Activated effector memory CD4-positive, alpha-beta T cell treated with Interleukin-2 at 50 U/mL for 16 hours (primary cell): ENCODE measurements around the gene CPLX3.
A peak's percentile ranks its signal among the peaks of the same experiment; 100 is the strongest.
"Not testable (repeated sequence)": the region's sequence is repeated elsewhere in the genome, so short reads cannot be mapped to it uniquely, and the experiment has no call there.

Experiments
- DNase-seq: peaks from one replicate; pipeline ENCODE4 v3.0.0-alpha.2; 2020

The CPLX3 gene, protein sequence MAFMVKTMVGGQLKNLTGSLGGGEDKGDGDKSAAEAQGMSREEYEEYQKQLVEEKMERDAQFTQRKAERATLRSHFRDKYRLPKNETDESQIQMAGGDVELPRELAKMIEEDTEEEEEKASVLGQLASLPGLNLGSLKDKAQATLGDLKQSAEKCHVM

DNA sequence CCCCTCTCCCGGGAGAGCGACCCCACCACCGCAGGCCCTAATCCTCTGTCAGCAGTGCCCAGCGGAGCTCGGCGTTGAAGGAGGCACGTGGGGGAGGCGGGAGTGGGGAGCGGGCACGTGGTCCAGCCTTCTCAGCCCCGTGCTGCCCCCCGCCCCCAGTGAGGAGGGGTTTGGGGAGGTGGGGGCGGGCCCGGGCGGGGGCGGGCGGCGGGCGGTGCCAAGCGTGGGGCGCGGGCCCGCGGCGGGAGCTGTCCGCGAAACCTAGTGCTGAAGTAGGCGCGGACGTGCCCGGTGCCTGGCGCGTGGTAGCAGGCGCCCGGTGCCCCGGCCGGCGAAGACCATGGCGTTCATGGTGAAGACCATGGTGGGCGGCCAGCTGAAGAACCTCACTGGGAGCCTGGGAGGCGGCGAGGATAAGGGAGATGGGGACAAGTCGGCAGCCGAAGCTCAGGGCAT lies at the start of gene CPLX3:
CPLX3 (plus strand) TSS at position 264 of the 456 bp plus-strand sequence; CDS start at position 341, 77 bp downstream.
- DNase-seq = peak; percentile 37

DNA sequence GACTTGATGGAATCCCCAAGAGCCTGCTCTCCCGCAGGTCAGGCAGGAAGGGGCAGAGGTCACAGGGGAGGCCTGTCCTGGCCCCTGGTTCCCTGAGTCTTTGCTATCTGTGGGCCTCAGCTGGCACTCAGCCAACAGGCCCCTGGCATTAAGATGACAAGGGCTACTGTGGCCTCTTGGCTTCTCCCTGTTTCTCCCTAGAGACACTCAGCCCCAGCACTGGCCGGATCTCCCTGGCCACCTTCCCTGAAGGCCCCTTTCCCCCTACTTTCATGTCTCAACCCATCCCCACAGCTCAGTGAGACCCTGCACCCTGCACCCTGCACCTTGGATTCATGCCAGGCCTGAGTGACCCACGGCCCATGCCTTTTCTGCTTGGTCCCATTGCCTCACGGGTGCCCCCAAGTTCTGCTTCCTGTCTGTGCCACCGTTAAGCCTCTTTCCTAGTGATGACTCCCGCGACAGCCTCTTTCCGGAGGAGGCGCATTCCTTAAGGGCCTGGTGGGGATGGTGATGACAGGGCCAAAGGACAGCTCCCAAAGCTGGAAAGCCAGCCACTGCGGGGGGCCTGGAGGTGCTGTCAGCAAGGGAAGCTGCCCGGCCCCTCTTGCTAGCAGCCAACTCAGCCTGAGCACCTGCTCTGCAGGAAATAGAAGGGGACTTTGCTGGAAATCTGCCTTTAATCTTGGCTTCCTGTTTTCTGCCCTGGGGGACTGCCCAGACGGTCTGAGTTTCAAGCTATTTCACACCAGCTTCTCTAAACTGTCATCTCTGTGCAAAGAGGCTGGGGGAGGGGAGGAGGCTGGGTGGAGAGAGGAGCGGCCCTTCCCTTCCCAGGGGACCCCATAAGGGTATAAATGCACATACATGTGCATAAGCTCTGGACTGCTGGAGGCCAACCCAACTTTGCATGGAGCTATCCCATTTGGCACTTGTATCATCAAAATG lies 49.3 kb upstream of the CPLX3 start:
- DNase-seq = no peak

DNA sequence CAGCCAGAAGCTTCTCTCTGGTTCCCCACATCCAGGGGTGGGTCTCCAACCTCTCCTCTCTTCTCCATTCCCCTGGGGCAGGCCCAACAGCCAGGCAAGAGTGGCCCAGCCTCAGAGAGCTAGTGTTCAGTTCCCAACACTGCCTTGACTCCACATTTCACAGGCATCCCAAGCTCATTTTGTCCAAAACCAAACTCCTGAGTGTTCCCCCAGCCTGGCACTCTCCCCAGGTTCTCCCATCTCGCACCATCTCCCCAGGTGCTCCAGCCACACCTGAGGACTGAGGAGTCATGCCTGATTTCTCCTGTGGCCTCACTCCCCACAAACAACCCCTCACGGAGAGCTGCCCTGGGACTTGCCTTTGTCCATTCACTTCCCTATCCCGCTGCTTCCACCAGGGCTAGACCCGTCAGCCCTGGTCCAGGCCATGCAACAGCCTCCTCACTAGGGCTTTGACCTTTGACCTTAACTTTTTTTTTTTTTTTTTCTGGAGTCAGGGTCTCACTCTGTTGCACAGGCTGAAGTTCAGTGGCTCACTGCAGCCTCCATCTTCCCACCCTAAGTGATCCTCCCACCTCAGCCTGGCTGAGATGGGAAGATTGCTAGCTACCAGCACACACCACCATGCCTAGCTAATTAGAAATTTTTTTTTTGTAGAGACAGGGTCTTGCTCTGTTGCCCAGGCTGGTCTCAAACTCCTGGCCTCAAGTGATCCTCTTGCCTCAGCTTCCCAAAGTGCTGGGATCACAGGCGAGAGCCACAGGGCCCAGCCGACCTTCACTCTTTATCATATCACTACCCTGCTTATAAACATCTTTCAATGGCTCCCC lies 48.4 kb upstream of the CPLX3 start:
- DNase-seq = no peak

DNA sequence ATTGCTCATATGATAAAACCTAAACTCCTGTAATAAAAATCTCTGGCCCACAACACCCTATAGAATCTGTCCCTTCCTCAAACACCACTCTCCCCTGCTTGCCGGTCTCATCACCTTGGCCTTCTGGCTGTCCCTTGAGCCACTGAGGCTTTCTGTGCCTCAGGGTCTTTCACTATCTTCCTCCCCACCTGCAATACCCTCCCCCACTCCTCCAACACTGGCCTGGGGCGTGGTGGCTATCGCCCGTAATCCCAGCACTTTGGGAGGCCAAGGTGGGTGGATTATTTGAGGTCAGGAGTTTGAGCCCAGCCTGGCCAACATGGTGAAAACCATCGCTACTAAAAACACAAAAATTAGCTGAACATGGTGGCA lies 47.8 kb upstream of the CPLX3 start:
- no peak for DNase-seq

DNA sequence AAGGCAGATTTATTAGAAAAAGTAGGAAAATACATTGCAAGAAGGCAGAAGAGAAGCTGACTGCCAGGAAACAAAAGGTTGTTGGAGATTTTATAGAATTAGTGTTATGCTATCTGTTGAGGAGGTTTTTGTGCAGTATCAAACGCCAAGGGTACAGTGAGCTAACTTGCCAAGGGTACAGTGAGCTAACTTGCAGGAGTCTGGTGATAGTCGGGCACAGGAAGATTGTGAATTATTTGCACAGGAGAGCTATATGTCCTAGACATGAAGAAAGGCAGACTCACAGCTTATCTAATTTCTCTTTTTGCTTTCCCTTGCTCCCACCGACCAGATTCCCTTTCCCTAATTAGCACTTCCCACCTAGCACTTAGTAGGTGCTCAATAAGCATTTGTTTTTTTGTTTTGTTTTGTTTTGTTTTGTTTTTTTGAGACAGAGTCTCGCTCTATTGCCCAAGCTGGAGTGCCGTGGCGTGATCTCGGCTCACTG lies 47.2 kb upstream of the CPLX3 start:
- no peak for DNase-seq

DNA sequence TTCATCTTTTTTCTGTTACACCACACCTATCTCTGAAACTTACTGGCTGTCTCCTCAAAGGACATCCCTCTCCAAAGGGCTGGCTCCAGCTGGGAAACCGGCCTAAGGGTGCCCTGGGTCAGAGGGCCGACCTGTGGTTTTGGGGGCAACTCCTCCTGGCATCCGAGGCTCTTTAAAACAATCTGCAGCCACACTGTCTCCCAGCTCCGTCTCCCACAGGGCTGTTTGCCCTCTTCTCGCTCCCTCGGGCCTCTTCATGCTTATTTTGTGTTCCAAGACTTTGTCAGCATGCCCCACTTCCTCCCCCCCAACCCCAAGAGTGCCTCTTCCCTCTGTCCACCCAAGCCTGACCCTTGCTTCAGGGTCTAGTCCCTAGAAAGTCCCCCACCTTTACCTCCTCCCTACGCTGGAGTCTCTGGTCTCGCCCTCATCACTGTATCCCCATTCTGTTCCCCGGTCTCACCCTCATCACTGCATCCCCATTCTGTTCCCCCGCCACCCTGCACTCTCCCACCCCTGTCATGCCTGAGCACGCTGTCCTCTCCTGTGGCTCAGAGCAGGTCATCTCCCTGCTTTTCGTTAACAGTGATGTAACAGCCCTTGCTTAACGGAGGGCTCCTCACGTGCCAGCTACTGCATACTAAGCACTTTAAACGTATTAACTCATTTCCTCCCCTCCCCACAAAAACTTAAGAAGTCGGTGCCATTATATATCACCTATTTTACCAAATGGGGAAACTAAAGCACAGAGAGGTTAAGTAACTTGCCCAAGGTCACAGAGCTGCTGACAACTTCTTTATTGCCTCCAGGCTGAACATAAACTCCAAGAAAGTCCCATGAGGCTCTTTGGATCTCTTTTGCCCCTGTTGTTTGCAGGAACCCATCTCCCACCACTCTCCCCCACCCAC lies 45.6 kb upstream of the CPLX3 start:
- no peak for DNase-seq

DNA sequence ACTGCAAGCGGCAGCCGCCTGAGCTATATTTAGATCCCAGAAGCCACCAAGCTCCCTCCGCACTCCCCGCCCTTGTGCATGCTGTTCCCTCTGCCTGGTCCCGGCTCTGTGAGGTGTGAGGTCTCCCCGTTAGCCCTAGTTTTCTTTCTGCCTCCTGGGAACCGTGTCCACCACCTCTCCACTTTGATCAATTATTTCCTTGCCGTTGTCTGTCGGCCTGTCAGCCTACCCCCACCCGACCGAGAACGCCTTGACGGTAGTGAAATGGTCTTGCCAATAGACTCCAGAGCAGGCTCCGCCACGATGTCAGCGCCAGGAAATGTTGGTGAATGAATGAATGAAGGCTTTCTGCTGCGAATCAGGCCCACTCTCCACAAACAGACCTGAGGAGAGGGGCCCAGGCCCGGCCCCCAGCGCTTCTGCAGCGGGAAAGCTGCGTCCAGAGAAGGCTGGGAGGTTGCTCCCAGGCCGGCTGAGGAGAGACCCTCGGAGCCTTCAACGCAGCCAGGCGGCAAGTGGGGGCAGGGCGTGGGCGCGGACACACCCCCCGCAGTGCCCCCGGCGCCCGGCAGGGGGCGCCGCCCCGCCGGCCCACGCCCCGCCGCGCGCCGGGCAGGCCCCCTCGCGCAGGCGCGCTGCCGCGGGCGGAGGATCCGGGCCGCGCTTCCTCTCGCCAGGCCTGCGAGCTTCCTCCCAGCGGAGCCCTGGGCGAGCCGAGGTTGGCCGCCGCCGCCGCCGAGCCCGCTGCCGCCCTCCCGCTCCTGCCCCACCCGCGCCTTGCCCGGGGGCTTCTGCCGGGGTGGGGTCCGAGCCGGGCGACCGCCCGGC lies 44.8 kb upstream of the CPLX3 start, which contains the start of gene CSK:
CSK (plus strand) TSS at position 650 of the 828 bp plus-strand sequence. CDS start 16,218 bp downstream, outside the sequence.
- DNase-seq = peak; percentile 73

DNA sequence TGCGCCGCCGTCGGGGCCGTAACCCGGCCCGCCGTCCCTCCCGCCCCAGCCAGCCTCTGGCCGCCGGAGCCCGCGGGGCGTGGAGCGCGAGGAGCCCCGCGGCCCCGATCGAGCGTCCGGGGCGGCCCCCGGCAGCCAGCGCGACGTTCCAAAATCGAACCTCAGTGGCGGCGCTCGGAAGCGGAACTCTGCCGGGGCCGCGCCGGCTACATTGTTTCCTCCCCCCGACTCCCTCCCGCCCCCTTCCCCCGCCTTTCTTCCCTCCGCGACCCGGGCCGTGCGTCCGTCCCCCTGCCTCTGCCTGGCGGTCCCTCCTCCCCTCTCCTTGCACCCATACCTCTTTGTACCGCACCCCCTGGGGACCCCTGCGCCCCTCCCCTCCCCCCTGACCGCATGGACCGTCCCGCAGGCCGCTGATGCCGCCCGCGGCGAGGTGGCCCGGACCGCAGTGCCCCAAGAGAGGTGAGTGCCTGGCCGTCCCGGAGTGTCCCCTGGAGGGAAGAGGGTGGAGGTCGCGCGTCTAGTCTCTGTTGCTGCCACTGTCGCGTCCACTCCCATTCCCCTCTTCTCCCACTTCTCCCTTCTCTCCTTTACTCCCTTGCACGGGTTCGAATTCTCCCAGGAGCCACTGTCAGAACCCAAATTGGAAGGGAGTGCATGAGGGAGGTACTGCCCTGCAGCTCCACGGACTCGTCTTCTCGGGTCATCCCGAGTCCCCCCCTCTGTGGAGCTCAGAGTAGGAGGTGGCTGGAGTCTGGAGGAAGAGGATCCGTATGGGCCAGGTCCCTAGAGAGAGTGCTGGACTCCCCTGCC lies 44.0 kb upstream of the CPLX3 start:
- DNase-seq = peak; percentile 59

DNA sequence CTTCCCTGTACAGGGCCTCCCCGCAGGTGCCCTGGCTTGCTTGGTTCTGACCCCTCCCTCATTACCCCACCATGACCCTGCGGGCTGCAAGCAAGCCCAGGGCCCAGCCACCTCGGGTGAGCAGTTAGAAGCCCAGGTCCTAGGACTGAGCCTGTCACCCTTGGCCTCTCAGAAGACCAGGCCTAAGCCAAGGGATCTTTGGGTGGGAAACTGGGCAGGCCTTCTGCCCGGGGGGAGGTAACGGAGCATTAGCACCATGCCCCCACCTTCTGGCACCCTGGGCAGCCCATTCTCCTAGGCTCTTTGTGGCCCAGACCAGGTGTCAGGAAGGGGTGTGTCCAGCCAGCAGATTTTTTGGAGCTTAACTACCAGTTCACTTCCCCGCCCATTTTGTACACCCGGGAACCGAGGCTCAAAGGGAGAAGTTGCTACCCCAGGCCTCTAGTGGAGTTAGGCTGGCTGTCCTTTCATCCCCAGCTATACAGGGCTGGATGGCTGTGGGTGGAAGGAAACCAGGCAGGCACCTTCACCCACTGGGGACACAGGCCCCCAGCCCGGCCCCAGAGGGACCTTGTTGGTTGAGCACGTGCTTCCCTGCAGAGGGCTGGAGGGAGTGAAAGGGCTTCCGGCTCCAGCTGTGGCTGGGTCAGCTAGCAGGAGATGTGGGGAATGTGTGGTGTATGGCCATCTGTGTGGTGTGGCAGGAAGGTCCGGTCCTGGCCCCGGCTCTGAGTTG lies 43.2 kb upstream of the CPLX3 start:
- DNase-seq = no peak

DNA sequence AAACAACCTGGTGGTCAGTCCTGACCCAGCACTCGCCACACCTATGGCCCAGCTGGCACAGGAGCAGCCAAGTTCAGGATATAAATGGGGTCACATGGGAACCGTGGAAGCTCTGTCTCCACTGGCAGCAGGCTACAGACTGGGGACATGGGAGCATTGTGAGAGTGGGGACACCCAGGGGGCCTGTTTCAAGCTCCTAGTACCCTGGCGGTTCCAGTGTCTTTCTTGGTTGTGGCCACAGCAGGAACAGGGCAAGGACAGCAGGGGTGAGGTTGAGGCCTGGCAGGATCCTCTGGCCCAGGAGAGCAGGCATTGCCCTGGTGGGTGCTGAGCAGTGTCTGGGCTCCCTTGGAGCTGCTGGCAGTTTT lies 42.6 kb upstream of the CPLX3 start:
- no peak for DNase-seq

DNA sequence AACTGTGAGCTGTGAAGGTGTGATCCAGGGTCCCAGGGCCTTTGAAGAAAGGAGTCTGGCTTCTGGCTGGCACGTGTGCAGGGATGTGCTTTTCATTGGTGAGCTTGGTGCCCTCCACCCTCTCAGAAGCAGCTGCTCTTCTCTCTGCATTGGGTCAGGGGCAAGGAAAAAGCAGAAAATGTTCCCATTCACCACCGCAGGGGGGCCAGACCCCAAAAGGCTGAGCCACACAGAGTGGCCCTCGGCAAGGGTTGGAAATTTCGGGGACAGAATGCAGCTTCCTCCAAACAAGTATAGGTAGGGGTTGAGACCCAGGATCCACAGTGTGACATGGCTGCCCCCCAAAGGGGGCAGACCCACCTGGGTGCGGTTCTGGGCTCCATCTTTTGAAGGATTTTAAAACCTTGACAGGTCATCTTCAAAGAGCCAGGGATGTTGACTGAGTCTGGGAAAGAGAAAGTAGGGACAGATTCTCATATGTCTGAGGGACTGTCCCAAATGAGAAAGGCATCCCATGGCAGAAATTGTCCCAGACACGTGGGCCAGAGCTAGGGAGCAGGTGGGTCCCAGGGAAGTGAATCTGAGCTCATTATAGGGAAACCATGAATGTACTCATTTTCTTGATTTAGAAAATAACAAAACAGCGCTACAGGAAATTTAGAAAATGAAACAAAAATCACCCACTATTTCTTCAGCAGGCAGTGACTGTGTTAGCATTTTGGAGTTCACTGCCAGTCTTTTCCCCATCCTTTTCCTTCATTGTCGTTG lies 41.8 kb upstream of the CPLX3 start:
- DNase-seq = no peak

DNA sequence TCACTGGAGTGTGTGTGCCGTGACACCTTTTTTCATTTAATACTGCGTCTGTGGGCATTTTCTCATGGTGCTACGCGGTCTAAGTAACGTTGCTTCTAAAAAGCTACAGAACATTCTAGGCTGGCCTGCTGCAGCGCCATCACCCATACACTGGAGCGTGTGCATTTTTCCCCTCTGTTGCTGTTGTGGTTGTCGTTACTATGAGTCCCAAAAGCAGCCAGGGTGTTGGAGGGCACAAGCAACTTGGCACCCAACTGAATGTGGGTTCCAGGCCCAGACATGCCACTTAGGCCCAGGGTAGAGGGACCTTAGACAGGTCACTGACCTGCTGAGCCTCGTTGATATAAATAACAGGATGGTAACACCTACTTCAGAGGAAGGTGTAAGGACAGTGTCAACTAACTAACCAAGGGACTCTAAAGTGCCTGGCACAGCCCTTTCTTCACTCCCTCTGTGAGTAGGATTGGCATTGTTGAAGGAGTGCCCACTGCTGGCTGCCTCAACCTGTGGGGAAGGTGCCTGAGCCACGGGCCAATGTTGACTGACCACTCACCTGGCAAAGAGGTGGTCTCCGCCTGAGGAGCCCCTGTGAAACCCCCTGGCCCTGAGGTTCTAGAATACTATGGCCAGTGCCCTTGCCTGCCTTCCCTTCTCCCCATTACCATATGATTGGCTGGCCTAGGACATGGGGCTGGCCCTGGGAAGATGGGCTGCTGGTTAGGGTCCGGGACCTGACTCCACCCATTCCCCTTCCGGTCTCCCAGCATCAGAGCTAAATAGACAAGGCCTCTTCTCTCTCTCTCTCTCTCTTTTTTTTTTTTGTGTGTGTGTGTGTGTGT lies 41.0 kb upstream of the CPLX3 start:
- DNase-seq = no peak

DNA sequence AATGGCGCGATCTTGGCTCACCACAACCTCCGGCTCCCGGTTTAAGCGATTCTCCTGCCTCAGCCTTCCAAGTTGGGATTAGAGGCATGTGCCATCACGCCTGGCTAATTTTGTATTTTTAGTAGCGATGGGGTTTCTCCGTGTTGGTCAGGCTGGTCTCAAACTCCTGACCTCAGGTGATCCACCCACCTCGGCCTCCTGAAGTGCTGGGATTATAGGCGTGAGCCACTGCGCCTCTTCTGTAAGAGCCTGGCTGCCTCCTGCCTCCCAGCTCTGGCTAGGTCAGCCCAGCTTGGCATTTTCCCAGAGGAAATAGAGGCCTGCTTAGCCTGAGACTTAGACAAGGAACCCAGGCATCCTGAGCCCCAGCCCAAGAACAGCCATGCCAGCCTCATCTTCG lies 40.3 kb upstream of the CPLX3 start:
- DNase-seq = not testable (repeated sequence)

DNA sequence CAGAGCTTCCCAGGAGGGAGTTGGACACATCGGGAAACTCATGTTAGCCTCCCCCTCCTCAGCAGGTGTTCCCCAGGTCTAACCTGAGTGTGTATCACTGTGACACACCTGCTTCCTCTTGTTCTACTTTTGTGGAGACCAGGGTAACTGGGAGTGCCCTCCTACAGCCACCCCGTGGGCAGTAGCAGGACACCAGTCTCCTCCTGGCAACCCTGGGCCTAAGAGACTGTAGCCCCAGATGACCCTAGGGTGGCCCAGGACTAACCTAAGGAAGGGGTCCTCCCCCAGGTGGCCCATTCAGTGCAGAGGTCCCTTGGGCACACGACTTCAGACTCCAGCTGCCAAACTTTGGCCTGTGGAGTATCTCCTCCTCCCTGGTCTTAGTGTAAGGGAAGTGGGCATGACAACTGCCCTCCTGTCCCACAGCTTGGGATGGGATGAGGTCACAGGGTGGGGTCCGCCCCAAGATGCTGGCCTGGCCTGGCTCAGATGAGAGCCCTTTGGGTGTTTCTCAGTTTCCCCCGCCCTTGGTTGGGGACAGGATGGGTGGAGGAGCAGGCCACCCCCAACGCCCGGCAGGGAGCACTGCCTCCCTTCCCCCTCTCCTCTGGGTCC lies 39.8 kb upstream of the CPLX3 start:
- no peak for DNase-seq

DNA sequence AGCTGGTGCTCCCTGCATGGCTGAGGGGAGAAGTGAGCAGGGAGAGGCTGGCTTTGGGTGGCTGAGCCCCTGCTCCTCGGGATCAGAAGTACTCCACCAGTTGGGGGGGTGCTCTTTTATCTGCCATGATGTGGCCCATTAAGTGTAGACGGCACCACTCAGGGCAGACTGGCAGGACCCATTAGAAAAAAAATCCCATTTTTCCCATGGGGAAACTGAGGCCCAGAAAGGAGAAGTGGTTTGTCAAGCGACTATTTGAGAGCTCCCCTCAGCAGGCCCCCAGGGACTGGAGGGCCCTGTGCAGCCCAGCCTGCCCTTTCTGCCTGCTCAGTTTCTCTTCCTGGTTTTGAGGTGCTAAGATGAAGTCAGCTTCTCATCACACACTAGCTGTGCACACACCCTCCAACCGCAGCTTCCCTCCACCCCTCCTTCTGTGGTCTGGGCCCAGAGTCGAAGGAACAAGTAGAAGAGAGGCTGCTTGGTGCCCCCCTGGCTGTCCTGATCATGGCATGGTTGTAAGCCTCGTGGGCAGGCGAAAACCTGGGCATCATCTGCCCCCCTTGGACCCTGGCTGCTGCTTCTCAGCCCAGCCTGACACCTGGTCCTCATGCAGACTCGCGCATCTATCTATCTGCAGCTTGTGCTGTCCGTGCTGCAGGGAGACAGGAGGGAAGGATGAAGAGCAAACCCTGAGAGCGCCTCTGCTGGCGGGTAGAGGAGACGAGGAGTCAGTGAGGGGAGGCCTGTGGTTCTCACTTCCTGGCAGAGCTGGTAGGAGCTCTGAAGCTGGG lies 39.0 kb upstream of the CPLX3 start:
- peak; percentile 86 for DNase-seq

DNA sequence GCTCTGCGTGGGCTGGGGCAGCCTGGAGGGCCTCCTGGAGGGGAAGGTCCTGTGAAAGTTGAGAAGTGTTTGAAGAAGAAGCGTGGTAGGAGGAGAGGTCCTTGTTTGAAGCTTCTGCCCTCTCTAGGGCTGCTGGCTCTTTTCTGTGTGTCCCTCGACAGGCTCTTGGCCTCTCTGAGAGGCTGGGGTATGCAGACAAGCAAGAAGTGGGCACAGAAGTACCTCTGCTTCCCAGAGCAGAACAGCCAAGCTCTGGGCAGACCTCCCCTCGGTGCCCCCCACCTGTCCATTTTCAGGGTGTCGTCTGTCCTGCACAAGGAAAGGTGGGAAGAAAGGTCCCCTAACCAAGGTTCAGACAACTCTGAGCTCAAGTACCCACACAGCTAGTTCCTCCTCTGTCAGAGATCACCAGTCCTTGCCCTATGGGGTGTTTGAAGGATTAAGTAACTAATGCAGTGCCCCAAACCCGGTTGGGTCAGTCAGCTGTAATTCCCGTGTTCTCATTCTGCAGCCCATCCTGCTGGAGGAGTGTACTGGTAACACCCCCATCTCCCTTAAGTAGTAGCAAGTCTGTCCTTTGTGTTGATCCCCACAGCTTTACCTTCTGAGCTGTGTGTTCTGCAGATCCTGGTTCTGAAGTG lies 38.3 kb upstream of the CPLX3 start:
- no peak for DNase-seq
